Measurements from ENCODE around the gene PTPRU. TPM values are rescaled to one million over a fixed set of nuclear protein-coding genes. Genes with fewer than 3 reads are reported as not detected.

Gene PTPRU
- polyA plus RNA-seq, 1 of the 3 experiments (the other 2 are of a cell fraction): 3.5 TPM

DNA sequence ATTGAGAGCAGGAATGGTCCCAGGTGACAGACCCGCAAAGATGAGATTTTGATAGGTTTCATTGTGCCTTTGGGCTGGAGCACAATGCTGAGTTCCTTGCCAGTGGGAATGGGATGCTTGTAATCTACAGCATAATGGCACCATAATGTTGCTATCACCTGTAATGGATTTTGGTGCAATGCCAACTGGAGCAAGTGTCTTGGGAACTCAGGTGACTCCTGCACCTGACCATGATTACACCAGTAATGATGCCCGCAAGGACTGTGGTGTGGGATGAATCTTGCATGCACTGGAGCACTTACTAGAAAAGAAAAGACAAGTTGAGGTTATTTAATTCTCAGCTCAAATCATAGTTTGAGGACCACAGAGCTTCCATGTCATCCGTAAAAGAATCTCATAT, 96.7 kb downstream of the PTPRU start:
- H3K36me3 ChIP-seq (replicated peaks in 1 of 2; ENCODE audit: control insufficient read depth in 1 of 2, insufficient read depth in 2 of 2, low read length in 1 of 2): no peaks in the 10 kb centered on the region
- no peak overlapping the region for H3K4me3 ChIP-seq (ENCODE audit: low read depth in 2 of 2, low read length in 1 of 2)
- no peaks in the 10 kb centered on the region for H3K9me3 ChIP-seq
- DNase-seq: no peak
- no peak for TF ChIP-seq TCF12 (IDR thresholded peaks at IDR 0.05)
- TF ChIP-seq, protein P1, sequence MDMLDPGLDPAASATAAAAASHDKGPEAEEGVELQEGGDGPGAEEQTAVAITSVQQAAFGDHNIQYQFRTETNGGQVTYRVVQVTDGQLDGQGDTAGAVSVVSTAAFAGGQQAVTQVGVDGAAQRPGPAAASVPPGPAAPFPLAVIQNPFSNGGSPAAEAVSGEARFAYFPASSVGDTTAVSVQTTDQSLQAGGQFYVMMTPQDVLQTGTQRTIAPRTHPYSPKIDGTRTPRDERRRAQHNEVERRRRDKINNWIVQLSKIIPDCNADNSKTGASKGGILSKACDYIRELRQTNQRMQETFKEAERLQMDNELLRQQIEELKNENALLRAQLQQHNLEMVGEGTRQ (IDR thresholded peaks at IDR 0.05; ENCODE audit: borderline replicate concordance, low read depth, low read length): no peak
- no peak for TF ChIP-seq SIN3A (IDR thresholded peaks at IDR 0.05; ENCODE audit: borderline replicate concordance, low read depth, low read length)
- TF ChIP-seq, protein P2, sequence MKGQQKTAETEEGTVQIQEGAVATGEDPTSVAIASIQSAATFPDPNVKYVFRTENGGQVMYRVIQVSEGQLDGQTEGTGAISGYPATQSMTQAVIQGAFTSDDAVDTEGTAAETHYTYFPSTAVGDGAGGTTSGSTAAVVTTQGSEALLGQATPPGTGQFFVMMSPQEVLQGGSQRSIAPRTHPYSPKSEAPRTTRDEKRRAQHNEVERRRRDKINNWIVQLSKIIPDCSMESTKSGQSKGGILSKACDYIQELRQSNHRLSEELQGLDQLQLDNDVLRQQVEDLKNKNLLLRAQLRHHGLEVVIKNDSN (IDR thresholded peaks at IDR 0.05; ENCODE audit: borderline replicate concordance, low read depth): no peak
- no peak for TF ChIP-seq GATA2 (CRISPR knock-in tag; IDR thresholded peaks at IDR 0.05)
- TF ChIP-seq JUND (IDR thresholded peaks at IDR 0.05): no peak
- TF ChIP-seq, protein P3, sequence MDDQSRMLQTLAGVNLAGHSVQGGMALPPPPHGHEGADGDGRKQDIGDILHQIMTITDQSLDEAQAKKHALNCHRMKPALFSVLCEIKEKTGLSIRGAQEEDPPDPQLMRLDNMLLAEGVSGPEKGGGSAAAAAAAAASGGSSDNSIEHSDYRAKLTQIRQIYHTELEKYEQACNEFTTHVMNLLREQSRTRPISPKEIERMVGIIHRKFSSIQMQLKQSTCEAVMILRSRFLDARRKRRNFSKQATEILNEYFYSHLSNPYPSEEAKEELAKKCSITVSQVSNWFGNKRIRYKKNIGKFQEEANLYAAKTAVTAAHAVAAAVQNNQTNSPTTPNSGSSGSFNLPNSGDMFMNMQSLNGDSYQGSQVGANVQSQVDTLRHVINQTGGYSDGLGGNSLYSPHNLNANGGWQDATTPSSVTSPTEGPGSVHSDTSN (IDR thresholded peaks at IDR 0.05): no peak
- no peak for TF ChIP-seq EP300 (IDR thresholded peaks at IDR 0.05; ENCODE audit: borderline replicate concordance in 1 of 2, low read depth in 1 of 2, low read length in 1 of 2)
- TF ChIP-seq RCOR1 (IDR thresholded peaks at IDR 0.05; ENCODE audit: low read length): no peak
- TF ChIP-seq, protein P4, sequence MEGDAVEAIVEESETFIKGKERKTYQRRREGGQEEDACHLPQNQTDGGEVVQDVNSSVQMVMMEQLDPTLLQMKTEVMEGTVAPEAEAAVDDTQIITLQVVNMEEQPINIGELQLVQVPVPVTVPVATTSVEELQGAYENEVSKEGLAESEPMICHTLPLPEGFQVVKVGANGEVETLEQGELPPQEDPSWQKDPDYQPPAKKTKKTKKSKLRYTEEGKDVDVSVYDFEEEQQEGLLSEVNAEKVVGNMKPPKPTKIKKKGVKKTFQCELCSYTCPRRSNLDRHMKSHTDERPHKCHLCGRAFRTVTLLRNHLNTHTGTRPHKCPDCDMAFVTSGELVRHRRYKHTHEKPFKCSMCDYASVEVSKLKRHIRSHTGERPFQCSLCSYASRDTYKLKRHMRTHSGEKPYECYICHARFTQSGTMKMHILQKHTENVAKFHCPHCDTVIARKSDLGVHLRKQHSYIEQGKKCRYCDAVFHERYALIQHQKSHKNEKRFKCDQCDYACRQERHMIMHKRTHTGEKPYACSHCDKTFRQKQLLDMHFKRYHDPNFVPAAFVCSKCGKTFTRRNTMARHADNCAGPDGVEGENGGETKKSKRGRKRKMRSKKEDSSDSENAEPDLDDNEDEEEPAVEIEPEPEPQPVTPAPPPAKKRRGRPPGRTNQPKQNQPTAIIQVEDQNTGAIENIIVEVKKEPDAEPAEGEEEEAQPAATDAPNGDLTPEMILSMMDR (IDR thresholded peaks at IDR 0.05): no peak
- TF ChIP-seq RXRA (IDR thresholded peaks at IDR 0.05; ENCODE audit: borderline replicate concordance, low read depth): no peak
- no peak for TF ChIP-seq RAD21 (IDR thresholded peaks at IDR 0.05; ENCODE audit: low read length)
- H3F3A ChIP-seq (replicated peaks; ENCODE audit: insufficient read depth): no peaks in the 10 kb centered on the region
- no peaks in the 10 kb centered on the region for H3K27me3 ChIP-seq (ENCODE audit: insufficient read depth)
- H3K9me2 ChIP-seq: no peaks in the 10 kb centered on the region
- CTCF ChIA-PET: interaction anchor here (0.7 to 2.4 kb wide), 3 partner anchors 21 to 371 kb away, joined by 3 to 11 read pairs (median 3); no protein-coding TSS in a partner anchor
- WGBS (ENCODE audit: low lambda C conversion rate): 71% methylated on average over 3 of the region's 3 CpGs
- POLR2A ChIA-PET: no interaction called here
- H3K4me2 ChIP-seq: no peak overlapping the region
- H3K9ac ChIP-seq: no peak overlapping the region
- no peak overlapping the region for H2AFZ ChIP-seq (ENCODE audit: low read depth)
- no peaks in the 10 kb centered on the region for H3K79me2 ChIP-seq (ENCODE audit: insufficient read depth)
- H3K4me1 ChIP-seq (ENCODE audit: control insufficient read depth in 1 of 2, insufficient read depth in 2 of 2, low read depth in 1 of 2, low read length in 1 of 2): no peaks in the 10 kb centered on the region
- H3K27ac ChIP-seq (ENCODE audit: low read depth in 2 of 2, low read length in 1 of 2): no peak overlapping the region
- no peaks in the 10 kb centered on the region for H4K20me1 ChIP-seq (ENCODE audit: insufficient read depth)

DNA sequence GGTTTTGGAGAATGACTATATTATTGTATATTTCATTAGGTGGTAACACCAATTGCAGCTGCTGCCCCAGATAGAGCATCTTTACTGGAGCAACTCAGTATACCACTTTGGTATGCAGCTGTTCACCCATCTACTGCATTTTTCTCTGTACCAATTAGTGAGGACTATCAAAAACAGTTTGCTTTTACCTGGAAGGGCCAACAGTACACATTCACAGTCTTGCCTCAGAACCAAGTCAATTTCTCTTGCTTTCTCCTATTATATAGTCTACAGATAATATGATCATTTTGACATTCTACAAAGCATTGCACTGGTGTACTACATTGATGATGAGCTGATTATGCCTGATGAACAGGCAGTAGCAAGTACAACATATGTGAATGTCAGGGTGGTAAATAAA, 99.3 kb downstream of the PTPRU start:
- H3K79me2 ChIP-seq (ENCODE audit: insufficient read depth): no peaks in the 10 kb centered on the region
- no peaks in the 10 kb centered on the region; a peak in 1 of 4 replicates for H3K4me1 ChIP-seq (ENCODE audit: control insufficient read depth in 1 of 2, insufficient read depth in 2 of 2, low read depth in 1 of 2, low read length in 1 of 2)
- TF ChIP-seq, protein P5, sequence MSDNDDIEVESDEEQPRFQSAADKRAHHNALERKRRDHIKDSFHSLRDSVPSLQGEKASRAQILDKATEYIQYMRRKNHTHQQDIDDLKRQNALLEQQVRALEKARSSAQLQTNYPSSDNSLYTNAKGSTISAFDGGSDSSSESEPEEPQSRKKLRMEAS (IDR thresholded peaks at IDR 0.05; ENCODE audit: low read depth): no peak
- TF ChIP-seq TCF12 (IDR thresholded peaks at IDR 0.05): no peak
- H3K27ac ChIP-seq (ENCODE audit: low read depth in 2 of 2, low read length in 1 of 2): no peak overlapping the region
- no peak overlapping the region for H3K4me2 ChIP-seq
- H3K4me3 ChIP-seq (ENCODE audit: low read depth in 2 of 2, low read length in 1 of 2): no peak overlapping the region
- no peak for DNase-seq
- H3K9ac ChIP-seq: no peak overlapping the region
- no peaks in the 10 kb centered on the region for H3K9me2 ChIP-seq
- POLR2A ChIA-PET: no interaction called here
- CTCF ChIA-PET: interaction anchor here (0.7 kb wide), 1 partner anchor 92 kb away, joined by 3 read pairs; no protein-coding TSS in a partner anchor
- H3K36me3 ChIP-seq (replicated peaks in 1 of 2; ENCODE audit: control insufficient read depth in 1 of 2, insufficient read depth in 2 of 2, low read length in 1 of 2): no peaks in the 10 kb centered on the region
- no peak overlapping the region for H2AFZ ChIP-seq (ENCODE audit: low read depth)
- H3F3A ChIP-seq (replicated peaks; ENCODE audit: insufficient read depth): no peaks in the 10 kb centered on the region
- H3K27me3 ChIP-seq (ENCODE audit: insufficient read depth): no peaks in the 10 kb centered on the region
- H3K9me3 ChIP-seq: no peaks in the 10 kb centered on the region
- no peaks in the 10 kb centered on the region for H4K20me1 ChIP-seq (ENCODE audit: insufficient read depth)

All from SK-N-SH (cell line).